OCI-LY7 (cell line): ENCODE measurements around the gene TAAR6. TPM values are rescaled to one million over a fixed set of nuclear protein-coding genes. Genes with fewer than 3 reads are reported as not detected.

Experiments used
- BruUV-seq: library from RNA; stranded (reverse); fragments of 400-500 nt; replicated peaks from 2 replicates; lab custom pipeline; 2021; lab: Mats Ljungman, UMichigan
- CTCF ChIA-PET: fragments of 300-600 bp; sonication (Branson Sonifier 250); formaldehyde crosslinking; loops from one replicate; lab custom pipeline; 2022; ENCODE audit warnings: antibody characterized with exemption; ENCODE audit not compliant: unreplicated experiment; lab: Charles Lee
- POLR2A ChIA-PET: fragments of 300-600 bp; sonication (Branson Sonifier 250); formaldehyde crosslinking; loops from one replicate; lab custom pipeline; 2022; ENCODE audit warnings: antibody characterized with exemption; lab: Charles Lee
- DNase-seq: peaks from one replicate; pipeline ENCODE4 v3.0.0-alpha.2; 2015; ENCODE audit warnings: low spot score
- H2AFZ ChIP-seq: fragments of 200-600 bp; sonication (generic), shearing (Covaris generic); 2 replicates; pipeline ENCODE4 v1.6.1; 2014; ENCODE audit warnings: mild to moderate bottlenecking, antibody characterized with exemption, low read length, moderate library complexity
- H3K27ac ChIP-seq: fragments of 200-600 bp; sonication (generic); 2 replicates; pipeline ENCODE4 v1.5.1; 2014; ENCODE audit warnings: mixed run types, low read depth, mild to moderate bottlenecking, moderate library complexity, low read length, inconsistent platforms; ENCODE audit not compliant: poor library complexity, severe bottlenecking
- H3K36me3 ChIP-seq: fragments of 200-600 bp; sonication (generic); 2 replicates; pipeline ENCODE4 v1.6.1; 2014; ENCODE audit warnings: mild to moderate bottlenecking, antibody characterized with exemption, low read length, moderate library complexity, mixed read lengths; ENCODE audit not compliant: insufficient read depth
- H3K4me1 ChIP-seq: fragments of 200-600 bp; sonication (generic); 2 replicates; pipeline ENCODE4 v1.5.1; 2014; ENCODE audit warnings: mild to moderate bottlenecking, low read length; ENCODE audit not compliant: insufficient read depth, poor library complexity, severe bottlenecking
- H3K4me2 ChIP-seq: fragments of 200-600 bp; sonication (generic); 2 replicates; pipeline ENCODE4 v1.6.1; 2014; ENCODE audit warnings: mild to moderate bottlenecking, low read length
- H3K4me3 ChIP-seq: fragments of 200-600 bp; sonication (generic); 2 replicates; pipeline ENCODE4 v1.5.1; 2014; ENCODE audit warnings: mild to moderate bottlenecking, low read depth, low read length; ENCODE audit not compliant: poor library complexity, severe bottlenecking
- H3K79me2 ChIP-seq: fragments of 200-600 bp; sonication (generic); 2 replicates; pipeline ENCODE4 v1.6.1; 2016; ENCODE audit warnings: low read depth, mild to moderate bottlenecking, low read length, moderate library complexity, mixed read lengths; ENCODE audit not compliant: insufficient read depth
- H3K9me2 ChIP-seq: fragments of 200-600 bp; sonication (generic); 2 replicates; pipeline ENCODE4 v1.6.1; 2016; ENCODE audit warnings: mild to moderate bottlenecking, low read length, mixed read lengths; ENCODE audit not compliant: insufficient read depth
- H3K9me3 ChIP-seq: fragments of 200-600 bp; sonication (generic); 2 replicates; pipeline ENCODE4 v1.6.1; 2014; ENCODE audit warnings: mild to moderate bottlenecking, mixed run types, low read length, mixed read lengths
- H4K20me1 ChIP-seq: fragments of 200-600 bp; sonication (generic); 2 replicates; pipeline ENCODE4 v1.6.1; 2014; ENCODE audit warnings: mild to moderate bottlenecking, antibody characterized with exemption, low read length, moderate library complexity, mixed read lengths; ENCODE audit not compliant: insufficient read depth
- CTCF ChIP-seq: fragments of 200-600 bp; sonication (generic); conservative IDR thresholded peaks from 2 replicates; pipeline ENCODE4 v1.5.1; 2014; ENCODE audit warnings: mild to moderate bottlenecking, antibody characterized with exemption, low read length, moderate library complexity, mixed read lengths
- EZH2phosphoT487 ChIP-seq: fragments of 200-600 bp; sonication (generic); IDR thresholded peaks from 2 replicates; pipeline ENCODE4 v1.6.1; 2018; ENCODE audit warnings: low read depth, borderline replicate concordance, mild to moderate bottlenecking, mixed run types, antibody characterized with exemption, low read length, moderate library complexity, mixed read lengths
- intact Hi-C: fragments of 100-400 bp; cut with micrococcal nuclease; formaldehyde crosslinking; loops from one replicate; pipeline ENCODE4 v1.10.0; 2022; ENCODE audit not compliant: unreplicated experiment
- total RNA-seq, 2 experiments: library from RNA; depleted of rRNA in 1 of 2; stranded (reverse); fragments of >200 nt in 1 of 2; shearing (Covaris generic) in 1 of 2; gene quantifications; 2 replicates each; pipeline ENCODE4 v1.2.3, GENCODE V29; 2014 to 2022

TAAR6 gene
- total RNA-seq, 2 experiments from 2014 or later, result not detected

DNA sequence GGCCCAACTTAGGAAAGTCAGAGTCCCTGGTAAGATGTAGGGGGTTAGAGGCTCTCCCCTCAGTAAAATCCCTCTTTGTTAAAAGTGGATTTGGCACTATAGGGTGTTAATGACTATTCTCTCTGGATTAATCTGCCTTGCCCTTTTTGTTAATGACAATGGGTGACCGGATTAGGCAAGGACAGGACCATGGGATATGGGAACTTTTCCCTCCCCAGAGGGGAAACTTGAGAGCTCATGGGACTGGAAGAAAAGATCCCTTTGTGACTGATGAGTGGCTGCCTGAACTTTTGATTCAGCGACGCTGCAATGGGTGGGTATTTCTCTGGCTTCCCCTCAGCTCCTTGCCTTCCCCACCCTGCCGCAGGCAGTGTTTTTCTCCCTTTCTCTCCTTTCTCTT is 44.3 kb upstream of the TAAR6 start:
- TF ChIP-seq CTCF (no peak), EZH2phosphoT487 (no peak)
- POLR2A ChIA-PET, result interaction anchor here (1.4 to 1.6 kb wide), 2 partner anchors 11 to 17 kb away, joined by 3 to 4 read pairs; no protein-coding TSS in a partner anchor

DNA sequence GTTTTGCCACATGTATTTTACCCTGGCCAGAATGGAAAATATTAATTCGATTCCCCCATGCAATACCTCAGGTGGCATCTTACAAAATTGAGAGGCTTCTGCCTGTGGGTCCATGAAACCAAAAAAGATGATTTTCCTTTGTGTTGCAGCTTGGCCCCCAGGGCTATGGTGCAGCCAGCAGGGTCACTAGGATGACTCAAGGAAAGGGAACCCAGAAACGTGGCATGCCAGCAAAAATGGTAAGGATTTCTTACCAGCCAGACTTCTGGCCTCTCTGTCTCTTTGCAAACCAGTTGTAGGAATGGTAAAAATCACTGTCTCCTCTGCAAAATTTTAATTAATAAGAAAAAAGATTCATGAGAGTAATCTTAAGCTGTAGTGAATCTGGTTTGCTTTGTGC is 43.7 kb upstream of the TAAR6 start:
- intact Hi-C loops, result no loop called here

More for the DNA sequence above, 44.3 kb upstream of the TAAR6 start:
- H3K4me2 ChIP-seq, result no peak overlapping the region
- no peak overlapping the region for H3K4me3 ChIP-seq
- no peaks in the 10 kb centered on the region for H3K9me2 ChIP-seq
- intact Hi-C loops, result no loop called here
- no TSS peak for BruUV-seq
- no peaks in the 10 kb centered on the region for H3K79me2 ChIP-seq
- H4K20me1 ChIP-seq, result no peaks in the 10 kb centered on the region
- H3K9me3 ChIP-seq, result peaks cover 1% of the 10 kb centered on the region; the same call in 1 of the 2 replicates
- no peak for DNase-seq
- CTCF ChIA-PET, result no interaction called here
- H2AFZ ChIP-seq, result no peak overlapping the region
- H3K4me1 ChIP-seq, result peaks cover 7% of the 10 kb centered on the region
- no peak overlapping the region for H3K27ac ChIP-seq
- H3K36me3 ChIP-seq, result no peaks in the 10 kb centered on the region

More for the DNA sequence above, 43.7 kb upstream of the TAAR6 start:
- no peak for TF ChIP-seq CTCF
- Histone ChIP-seq H3K36me3 (no peaks in the 10 kb centered on the region), H3K4me1 (peaks cover 7% of the 10 kb centered on the region), H3K4me2 (no peak overlapping the region), H2AFZ (no peak overlapping the region), H3K9me3 (peaks cover 5% of the 10 kb centered on the region; the same call in 1 of the 2 replicates), H3K27ac (no peak overlapping the region), H3K9me2 (no peaks in the 10 kb centered on the region), H3K4me3 (no peak overlapping the region), H4K20me1 (no peaks in the 10 kb centered on the region), H3K79me2 (no peaks in the 10 kb centered on the region)
- BruUV-seq, result no TSS peak
- DNase-seq, result no peak
- ChIA-PET POLR2A (interaction anchor here (0.6 to 1.3 kb wide), 8 partner anchors 9 to 257 kb away, joined by 3 to 6 read pairs (median 3); partner anchors contain the start of genes STX7 and TAAR9), CTCF (no interaction called here)
